Activated CD4-positive, alpha-beta T cell treated with anti-CD3 and anti-CD28 coated beads, Interleukin-2, Interleukin-6, amounts not matched to agents 100 ng/mL and 50 ng/mL, durations not matched to agents 16 hours and 8 hours (primary cell): ENCODE measurements around the gene SAMD5.

Experiments
- DNase-seq: peaks from one replicate; pipeline ENCODE4 v3.0.0-alpha.2; 2020

SAMD5 gene

DNA sequence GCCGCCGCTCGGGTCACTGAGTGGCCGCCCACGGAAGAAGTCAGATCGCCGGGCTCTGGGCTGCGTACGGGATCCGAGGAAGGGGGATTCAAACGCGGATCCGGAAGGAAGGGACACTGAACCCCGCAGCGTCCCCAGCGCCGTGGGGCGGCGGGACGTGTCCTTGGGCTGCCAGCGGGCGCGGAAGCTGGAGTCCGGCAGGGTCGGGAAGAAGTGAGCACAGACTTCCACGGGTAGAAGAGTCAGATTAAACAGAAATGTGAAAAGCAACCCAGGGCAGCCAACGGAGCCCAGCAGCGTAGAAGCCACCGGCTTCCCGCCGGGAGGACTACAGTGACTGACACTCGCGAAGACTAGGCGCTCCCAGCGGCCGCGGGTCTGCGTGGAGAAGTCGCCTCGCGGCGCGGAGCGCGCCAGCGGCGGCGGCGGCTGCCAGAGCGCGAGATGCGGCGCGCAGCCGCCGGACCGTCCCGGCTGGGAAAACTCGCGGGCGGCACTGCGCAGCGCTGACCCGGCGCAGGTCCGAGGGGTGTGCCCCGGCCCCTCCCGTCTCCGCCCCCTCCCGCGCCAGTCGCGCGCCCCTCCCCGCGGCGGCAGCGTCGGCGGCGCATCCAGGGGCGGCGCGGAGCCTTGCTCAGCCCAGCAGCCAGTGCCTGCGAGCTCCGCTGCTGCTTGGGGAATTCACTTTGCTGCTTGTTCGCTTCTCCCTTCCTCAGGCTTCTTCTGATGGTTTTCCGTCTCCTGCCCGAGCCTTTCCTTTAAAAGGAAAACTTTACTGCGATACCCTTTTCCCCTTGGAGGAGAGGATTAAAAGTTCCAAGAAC is at the start of gene SAMD5:
TSS of gene SAMD5 (plus strand) at position 649 of the 824 bp plus-strand sequence. CDS start 239 bp downstream, outside the sequence.
- peak; percentile 32 for DNase-seq

GRCh38 chr6:147459780-147460179 is 48.7 kb upstream of the SAMD5 start:
- DNase-seq, result no peak

GRCh38 chr6:147463651-147464050 is 44.8 kb upstream of the SAMD5 start:
- no peak for DNase-seq

DNA sequence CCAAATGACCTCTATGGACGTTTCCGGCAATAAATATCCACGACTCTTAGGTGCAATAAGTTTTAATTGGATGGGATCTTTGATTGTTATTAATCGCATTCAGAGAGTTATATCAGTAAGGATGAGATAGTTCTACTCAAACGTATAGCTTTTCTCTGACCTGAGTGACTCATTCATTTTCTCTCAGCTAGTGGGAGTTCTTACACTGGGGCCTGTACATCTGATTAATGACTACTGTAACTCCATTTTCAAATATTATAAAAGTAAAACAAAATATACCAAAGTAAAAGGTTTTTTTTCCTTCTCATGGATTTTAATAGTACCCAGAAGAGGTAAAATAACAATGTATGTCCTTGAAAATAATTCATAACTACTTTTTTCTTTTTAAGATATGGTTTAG is 41.1 kb upstream of the SAMD5 start:
- DNase-seq, result no peak

GRCh38 chr6:147467886-147468285 is 40.6 kb upstream of the SAMD5 start:
- DNase-seq, result no peak

DNA sequence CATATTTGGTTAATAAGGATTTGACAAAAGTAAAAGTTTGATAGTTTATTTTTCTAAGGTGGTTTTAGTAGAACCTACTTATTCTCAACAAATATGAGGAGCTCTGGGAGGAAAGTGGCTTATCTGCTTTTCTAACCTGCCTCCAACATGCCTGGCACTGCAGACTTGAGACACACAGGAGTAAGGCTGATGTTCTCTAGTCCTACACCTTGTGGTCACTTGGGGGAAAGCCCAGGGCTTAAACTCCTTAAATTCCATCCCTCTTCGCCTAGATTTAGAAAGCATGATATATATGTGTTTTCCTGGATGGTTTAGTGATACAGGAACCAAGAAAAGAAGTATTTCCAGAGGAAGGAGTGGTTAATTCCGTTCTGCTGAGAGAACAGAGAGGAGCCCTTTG is 39.9 kb upstream of the SAMD5 start:
- DNase-seq, result no peak

DNA sequence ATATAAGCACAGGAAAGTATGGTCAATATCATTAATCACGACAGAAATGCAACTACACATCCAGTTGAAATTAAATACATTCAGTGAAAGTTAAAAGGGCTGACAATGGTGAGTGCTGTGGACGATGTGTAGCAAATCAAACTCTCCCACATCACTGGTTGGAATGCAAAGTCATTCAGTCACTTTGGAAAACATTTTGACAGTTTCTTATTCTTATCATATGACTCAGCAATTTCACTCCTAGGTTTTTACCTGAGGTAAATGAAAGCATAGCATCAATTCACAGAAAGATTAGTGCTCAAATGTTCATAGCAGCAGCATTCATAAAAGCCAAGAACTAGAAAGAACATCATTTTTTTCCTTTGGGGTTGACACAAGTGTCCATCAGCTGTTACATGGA is 28.6 kb upstream of the SAMD5 start:
- no peak for DNase-seq

DNA sequence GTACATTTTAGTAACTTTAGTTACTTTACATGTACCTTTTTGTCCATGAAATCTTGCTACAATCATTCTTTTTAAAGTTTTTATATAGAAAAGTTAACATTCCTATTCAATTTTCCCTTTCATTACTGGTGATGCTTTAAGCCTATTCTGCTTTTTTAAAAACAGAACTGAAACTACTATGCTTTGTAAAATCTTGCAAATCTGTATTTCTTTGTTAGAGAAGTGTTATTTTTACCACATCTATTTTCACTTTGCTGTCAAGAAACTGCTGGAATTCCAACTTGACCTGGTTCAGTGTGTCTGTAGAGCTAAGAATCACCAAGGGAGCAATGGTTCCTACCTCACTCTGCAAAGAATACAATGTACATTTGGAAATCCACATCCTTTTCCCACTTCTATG is 21.8 kb upstream of the SAMD5 start:
- DNase-seq, result no peak

- no peak for DNase-seq
Measured at GRCh38 chr6:147497472-147497871, 11.0 kb upstream of the SAMD5 start.

DNA sequence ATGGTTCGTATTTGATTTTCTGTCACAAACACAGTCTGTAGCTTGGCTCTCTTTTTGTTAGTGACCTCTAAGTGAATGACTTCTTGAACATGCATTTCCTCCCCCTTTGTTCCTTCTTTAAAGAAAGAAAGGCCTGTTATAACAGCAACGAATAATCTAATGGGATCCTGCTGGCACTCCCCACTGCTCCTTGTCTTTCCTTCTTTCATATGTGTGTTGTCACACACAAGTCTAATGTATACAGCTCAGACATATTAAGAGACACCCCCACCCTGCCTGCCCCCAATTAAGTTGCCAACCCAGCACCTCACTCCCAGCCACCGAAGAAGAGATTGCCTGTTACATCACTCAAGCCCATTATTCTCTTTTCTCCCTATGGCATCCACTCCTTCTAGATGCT is 4.9 kb upstream of the SAMD5 start:
- no peak for DNase-seq

GRCh38 chr6:147504848-147505247 is 3.6 kb upstream of the SAMD5 start:
- no peak for DNase-seq

DNA sequence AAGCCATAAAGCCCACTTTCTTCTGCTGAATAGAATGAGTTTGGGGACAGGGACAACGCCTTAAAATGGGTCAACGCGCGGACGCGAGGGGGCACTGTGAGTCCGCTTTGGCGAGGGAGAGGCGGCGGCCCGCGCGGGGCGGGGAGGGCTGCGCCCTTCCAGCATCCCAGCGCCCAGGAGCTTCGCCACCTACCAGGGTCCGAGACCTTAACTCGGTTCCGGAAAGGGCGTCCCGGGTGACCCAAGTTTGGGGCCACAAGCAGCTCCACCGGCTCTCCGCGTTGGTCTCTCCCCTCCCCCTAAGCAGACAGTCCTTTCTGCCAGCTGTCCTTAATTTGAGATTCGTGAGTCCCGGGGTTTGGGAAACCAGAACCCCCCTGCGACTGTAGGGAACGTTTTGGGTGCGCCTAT is 1.8 kb upstream of the SAMD5 start:
- peak; percentile 74 for DNase-seq

DNA sequence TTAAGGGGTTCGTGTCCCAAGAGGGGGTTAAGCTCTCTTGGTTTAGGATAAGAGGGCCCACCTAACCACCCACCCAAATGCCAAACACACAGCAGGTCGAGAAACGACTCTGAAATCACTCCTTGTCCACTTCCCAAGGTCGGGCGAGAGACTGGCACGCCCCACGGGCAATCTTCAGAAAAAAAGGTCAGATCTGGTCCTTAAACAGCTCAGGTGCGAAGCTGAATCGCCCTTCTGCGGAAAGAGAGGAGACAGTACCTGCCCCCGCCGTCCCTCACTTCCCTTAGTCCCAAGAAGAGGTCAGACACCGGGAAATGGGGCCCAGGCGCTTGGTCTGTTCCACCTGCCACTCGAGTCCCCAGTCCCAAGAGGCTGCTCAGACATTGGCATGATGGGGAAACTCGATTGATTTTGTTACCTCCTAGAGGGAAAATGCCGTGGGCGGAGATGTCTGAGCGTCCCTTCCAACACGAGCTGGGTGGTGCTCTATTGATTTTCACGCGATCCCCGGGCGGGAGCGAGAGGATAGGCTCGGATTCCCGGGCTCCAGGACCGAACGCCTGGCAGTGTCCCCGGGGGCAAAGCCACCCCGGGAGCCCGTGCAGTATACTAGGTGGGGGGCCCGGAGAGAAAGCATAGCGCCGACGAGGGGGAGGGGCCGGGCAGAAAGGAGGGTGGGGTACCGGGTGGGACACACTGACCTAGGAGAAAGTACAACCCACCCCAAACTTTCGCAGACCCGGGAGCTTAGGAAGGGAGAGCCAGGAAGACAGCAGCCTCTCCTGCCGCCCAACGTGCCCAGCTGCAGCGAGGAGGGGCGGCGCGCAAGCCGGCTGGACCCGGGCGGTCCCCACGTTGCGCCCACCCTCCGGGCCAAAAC is 1.1 kb upstream of the SAMD5 start:
- DNase-seq, result no peak

DNA sequence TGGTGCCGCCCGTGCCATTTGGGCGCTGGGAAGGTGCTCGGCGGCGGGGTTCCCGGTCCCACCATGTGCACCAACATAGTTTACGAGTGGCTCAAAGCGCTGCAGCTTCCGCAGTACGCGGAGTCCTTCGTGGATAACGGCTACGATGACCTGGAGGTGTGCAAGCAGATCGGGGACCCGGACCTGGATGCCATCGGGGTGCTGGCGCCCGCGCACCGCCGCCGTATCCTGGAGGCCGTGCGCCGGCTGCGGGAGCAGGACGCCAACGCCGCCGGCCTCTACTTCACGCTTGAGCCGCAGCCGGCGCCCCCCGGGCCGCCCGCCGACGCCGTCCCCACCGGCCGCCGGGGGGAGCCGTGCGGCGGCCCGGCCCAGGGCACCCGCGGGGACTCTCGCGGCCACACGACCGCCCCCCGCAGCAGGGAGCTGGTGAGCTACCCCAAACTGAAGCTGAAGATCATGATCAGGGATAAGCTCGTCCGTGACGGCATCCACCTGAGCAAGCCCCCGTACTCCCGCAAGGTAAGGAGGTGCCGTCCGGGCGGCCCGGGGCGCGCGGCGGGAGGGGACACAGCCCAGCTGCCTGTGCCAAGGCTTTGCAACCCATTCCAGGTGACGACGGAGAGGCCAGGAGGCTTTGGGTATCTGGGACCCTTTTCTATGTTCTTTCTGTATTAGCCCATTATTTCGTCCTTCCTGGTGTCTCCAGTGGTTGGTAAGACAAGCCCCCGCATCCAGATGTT is 547 bp downstream of the SAMD5 start:
- no peak for DNase-seq

DNA sequence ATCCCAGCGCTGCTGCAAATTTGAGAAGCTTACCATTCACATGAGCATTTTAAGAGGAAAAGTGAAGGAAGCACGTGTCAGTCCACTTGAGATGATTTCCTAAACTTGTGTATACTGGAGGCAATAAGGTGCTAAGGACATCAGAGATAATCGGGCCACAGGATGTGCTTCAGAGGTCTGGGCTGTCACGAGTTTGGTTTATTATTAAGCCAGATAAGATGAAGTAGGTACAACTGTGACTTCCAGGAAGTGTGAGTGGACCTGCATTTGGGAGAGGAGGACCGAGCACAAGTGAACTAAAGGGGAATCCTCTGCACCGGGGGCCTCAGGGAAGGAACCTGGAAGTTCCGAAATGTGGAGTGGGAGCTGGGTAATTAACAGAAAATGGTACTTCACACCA is 1.4 kb downstream of the SAMD5 start:
- no peak for DNase-seq

- no peak for DNase-seq
Measured at GRCh38 chr6:147510929-147511590, 2.6 kb downstream of the SAMD5 start.

GRCh38 chr6:147514831-147515230 is 6.3 kb downstream of the SAMD5 start:
- no peak for DNase-seq

DNA sequence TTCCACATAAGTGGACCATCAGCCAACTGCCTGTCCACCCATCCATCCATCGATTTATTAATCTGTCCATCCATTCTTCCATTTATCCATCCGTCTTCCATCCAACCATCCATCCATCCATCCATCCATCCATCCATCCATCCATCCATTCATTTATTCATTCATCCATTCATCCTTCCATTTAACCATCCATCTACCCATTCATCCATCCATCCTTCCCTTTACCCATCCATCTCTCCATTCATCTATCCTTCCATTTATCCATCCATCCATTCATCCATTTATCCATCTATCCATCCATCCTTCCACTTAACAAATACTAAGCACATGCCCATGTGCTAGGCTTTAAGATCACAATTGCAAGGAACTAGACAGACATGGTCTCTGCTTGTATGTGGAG is 6.8 kb downstream of the SAMD5 start:
- DNase-seq, result no peak

DNA sequence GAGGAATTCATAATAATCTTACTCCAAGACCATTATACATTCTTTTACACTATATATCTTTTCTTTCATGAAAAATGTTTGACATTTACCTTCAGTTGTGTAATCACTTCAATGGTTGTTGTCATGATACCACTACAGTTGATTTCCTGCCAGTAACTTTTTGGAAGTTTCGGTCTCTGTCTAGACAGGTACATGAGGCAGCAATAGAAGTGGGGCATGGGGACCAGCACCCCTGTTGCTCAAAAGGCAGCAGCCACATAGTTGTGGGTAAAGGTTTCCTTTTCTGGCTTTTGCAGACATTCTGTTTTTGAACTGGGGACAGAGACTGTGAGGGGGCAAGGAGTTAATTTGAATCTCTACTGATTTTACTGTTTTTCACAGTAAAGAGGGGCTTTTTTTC is 14.1 kb downstream of the SAMD5 start:
- DNase-seq, result no peak

DNA sequence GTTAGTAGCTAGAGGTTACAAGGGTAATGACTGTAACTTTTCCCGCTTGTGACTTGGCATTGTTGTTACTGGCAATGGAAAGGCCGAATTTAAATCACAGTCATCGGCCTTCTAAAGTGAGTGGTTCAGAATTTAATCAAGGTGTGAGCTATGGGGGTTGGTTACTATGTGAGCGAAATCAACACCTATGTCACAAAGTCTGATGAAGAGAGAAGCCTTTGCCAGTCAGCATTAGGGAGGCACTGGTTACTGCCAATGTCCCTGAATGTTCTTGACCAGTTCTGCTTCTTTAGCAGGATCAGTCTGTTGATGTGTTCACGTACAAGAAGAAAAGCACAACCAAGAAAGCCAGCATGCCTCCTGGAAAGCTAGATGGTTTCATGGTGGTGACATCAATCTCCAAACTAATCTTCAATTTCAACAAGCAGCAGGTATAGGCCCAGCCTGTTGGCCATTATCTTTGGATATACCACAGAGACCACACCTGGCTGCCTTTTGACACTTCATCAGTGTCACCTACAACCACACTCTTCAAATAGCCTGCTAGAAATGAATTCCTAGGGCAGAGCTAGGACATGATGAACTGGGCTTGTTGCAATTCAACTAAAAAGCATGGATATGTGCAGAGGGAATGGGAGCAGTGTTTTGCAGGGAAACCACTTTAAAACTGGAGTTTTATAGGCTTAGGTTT is 17.2 kb downstream of the SAMD5 start:
- DNase-seq, result no peak

GRCh38 chr6:147527197-147527596 is 18.7 kb downstream of the SAMD5 start:
- DNase-seq, result no peak

- DNase-seq, result no peak
Measured at GRCh38 chr6:147528511-147529145, 20.1 kb downstream of the SAMD5 start.
